Measurements from ENCODE around the gene RIC8A. TPM values are rescaled to one million over a fixed set of nuclear protein-coding genes. Genes with fewer than 3 reads are reported as not detected.

RIC8A gene
- total and polyA plus RNA-seq, 2 of the 13 experiments (the other 11 are each of a cell fraction or from before 2014, with no cell fraction given), result 62.1 to 63.8 TPM

DNA sequence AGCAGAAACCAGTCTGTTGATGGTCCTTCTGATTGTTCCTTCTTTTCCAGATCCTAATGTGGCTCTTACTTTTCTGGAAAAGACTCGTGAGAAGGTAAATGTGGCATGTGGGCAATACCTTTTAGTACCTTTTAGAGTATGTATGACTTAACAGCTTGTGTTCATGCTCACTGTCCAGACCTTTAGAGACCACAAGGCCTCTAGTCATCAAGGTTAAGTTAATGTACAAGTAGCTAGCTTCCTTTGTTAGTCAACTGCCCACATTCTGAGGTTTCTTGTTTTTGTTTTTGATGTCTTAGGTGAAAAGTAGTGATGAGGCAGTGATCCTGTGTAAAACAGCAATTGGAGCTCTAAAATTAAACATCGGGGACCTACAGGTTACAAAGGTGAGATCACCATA, 36.9 kb downstream of the RIC8A start:
- DNase-seq (ENCODE audit: low spot score), result no peak
- no peak overlapping the region for H3K9ac ChIP-seq (ENCODE audit: insufficient read depth, low read depth, low read length)
- H3K79me2 ChIP-seq (ENCODE audit: insufficient read depth, low read length), result no peaks in the 10 kb centered on the region
- no TSS peak for BruUV-seq (replicated peaks)
- POLR2A ChIA-PET, result no interaction called here
- TF ChIP-seq ZNF276 (CRISPR knock-in tag; IDR thresholded peaks at IDR 0.05; ENCODE audit: low read depth) (no peak), ZNF30 (CRISPR knock-in tag; IDR thresholded peaks at IDR 0.05) (no peak), ZNF510 (CRISPR knock-in tag; IDR thresholded peaks at IDR 0.05; ENCODE audit: low read depth) (no peak), ZNF3 (CRISPR knock-in tag; IDR thresholded peaks at IDR 0.05) (no peak), NFATC3 (CRISPR knock-in tag; IDR thresholded peaks at IDR 0.05) (no peak), ARID4A (CRISPR knock-in tag; IDR thresholded peaks at IDR 0.05; ENCODE audit: borderline replicate concordance) (no peak)
- TF ChIP-seq, protein P1, sequence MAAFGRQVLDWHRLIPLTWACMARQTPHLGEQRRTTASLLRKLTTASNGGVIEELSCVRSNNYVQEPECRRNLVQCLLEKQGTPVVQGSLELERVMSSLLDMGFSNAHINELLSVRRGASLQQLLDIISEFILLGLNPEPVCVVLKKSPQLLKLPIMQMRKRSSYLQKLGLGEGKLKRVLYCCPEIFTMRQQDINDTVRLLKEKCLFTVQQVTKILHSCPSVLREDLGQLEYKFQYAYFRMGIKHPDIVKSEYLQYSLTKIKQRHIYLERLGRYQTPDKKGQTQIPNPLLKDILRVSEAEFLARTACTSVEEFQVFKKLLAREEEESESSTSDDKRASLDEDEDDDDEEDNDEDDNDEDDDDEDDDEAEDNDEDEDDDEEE (CRISPR knock-in tag; IDR thresholded peaks at IDR 0.05), result no peak
- TF ChIP-seq, protein P2, sequence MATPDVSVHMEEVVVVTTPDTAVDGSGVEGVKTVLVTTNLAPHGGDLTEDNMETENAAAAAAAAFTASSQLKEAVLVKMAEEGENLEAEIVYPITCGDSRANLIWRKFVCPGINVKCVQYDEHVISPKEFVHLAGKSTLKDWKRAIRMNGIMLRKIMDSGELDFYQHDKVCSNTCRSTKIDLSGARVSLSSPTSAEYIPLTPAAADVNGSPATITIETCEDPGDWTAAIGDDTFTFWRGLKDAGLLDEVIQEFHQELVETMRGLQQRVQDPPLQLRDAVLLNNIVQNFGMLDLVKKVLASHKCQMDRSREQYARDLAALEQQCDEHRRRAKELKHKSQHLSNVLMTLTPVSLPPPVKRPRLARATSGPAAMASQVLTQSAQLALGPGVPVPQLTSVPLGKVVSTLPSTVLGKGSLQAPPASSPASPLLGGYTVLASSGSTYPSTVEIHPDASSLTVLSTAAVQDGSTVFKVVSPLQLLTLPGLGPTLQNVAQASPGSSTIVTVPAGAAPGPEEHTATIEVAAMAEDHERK (CRISPR knock-in tag; IDR thresholded peaks at IDR 0.05; ENCODE audit: low read depth), result no peak
- H2AFZ ChIP-seq (ENCODE audit: low read length), result no peak overlapping the region
- FAIRE-seq, result no peak
- no peak overlapping the region for H3K4me3 ChIP-seq (replicated peaks in 1 of 3; ENCODE audit: insufficient read depth in 1 of 3, low read depth in 2 of 3, low read length in 3 of 3)
- no peak overlapping the region for H3K4me2 ChIP-seq (ENCODE audit: low read depth, low read length)
- H3K27ac ChIP-seq (ENCODE audit: extremely low read length, insufficient read depth, low read length), result no peak overlapping the region
- no peaks in the 10 kb centered on the region for H3K9me3 ChIP-seq (ENCODE audit: low read length)
- no peaks in the 10 kb centered on the region for H4K20me1 ChIP-seq (ENCODE audit: insufficient read depth, low read length)
- intact Hi-C loops (cut with micrococcal nuclease; ENCODE audit: unreplicated experiment), result no loop called here
- 98% methylated on average over 2 of the region's 2 CpGs for WGBS (ENCODE audit: low lambda C conversion rate)
- no peak for ATAC-seq
- CTCF ChIA-PET (ENCODE audit: low intra/inter-chr PET ratio, low total read pairs), result no interaction called here
- no peaks in the 10 kb centered on the region for H3K27me3 ChIP-seq (ENCODE audit: control insufficient read depth in 1 of 2, insufficient read depth in 2 of 2, low read length in 2 of 2)
- H3K36me3 ChIP-seq (replicated peaks in 1 of 2; ENCODE audit: control insufficient read depth in 1 of 2, insufficient read depth in 2 of 2, low read length in 2 of 2), result peaks cover 17 to 67% of the 10 kb centered on the region in 2 experiments; a peak in 4 of 5 replicates
- H3K4me1 ChIP-seq (ENCODE audit: insufficient read depth, low read length), result no peaks in the 10 kb centered on the region
- in situ Hi-C loops (cut with HindIII; ENCODE audit: extremely low pct_ligation_motif_present, low pct_unique_long_range_greater_than_20kb), result no loop called here
